ENCODE results near the gene SRD5A1.

The SRD5A1 gene

DNA sequence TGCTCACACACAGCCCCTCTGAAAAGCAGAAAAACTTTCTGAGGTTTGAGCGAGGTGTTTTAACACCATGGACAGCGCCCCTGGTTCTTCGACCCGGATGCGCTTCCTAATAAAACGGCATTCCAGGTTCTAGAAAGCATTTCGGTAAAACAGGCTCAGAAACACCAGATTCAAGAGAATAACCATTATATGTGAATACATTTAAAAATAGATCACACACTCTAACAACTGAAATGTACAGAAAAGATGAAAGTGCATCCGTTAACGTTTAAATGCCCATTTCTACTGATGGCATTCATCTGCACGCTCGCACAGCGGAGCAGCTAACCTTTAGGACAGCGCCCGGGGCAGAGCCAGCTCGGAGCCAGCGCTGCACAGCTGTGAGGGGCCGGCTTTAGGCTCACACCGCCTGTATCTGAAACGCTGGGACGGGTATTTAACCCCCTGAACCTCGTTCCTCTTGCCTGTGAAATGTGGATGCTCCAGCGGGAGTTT is 53.7 kb downstream of the SRD5A1 start:
- no peak for DNase-seq

- no peak for DNase-seq
Observed at GRCh38 chr5:6687505-6687904, 54.3 kb downstream of the SRD5A1 start.

DNA sequence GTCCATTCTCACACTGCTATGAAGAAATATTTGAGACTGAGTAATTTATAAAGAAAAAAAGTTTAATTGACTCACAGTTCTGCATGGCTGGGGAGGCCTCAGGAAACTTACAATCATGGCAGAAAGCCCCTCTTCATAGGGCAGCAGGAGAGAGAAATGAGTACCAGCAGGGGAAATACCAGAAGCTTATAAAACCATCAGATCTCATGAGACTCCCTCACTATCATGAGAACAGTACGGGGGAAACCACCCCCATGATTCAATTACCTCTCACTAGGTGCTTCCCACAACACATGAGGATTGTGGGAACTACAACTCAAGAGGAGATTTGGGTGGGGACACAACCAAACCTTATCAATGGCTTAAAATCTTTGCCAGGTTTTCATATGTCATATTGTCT is 59.7 kb downstream of the SRD5A1 start:
- DNase-seq, result no peak

- DNase-seq, result no peak
Observed at GRCh38 chr5:6698696-6699095, 65.5 kb downstream of the SRD5A1 start.

DNA sequence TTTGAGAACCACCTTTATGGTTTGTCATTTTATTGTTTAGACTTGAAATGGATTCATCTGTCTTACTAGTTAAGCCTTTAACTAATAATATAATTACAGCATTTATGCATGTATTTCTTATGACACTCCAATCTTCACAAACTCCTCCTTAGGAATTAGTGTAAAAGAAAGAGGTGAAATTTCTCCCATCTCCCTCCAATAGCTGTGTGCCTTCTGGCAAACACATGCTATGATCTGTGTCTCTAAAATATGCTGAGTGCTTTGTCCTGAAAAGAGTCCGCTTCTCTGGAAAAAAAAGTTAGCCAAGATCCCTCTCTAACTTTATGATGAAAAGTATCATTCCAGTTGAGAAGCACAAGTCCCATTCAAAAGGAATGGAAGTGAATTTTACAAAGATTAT is 66.1 kb downstream of the SRD5A1 start:
- DNase-seq, result no peak

DNA sequence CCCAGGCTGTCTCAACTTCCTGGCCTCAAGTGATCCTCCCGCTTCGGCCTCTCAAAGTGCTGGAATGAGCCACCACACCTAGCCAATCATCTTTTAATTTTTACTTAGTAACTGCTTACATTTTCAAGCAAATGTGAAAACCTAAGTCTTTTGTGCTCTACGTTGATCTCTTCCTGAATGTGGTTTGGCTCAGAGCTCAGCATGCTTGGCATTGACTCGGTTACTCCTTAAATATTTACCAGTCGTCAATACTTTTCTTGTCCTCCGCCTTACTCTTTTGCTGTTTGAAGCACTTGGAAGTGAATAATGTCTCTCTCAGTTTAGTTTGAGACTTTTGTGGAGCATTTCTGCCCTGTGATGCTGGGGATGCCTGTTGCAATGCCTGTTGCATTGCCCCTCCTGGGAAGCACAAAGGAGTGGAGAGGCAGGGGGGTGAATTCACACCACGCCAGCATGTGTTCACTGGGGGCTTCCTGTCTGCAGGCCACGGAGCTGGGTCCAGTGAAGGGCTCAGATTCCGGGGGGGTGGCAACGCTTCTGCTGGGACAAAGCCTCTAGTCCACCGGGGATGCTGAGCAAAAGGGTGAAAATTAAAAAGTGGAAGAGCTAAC is 66.9 kb downstream of the SRD5A1 start:
- DNase-seq, result no peak

- DNase-seq, result no peak
Observed at GRCh38 chr5:6700685-6701355, 67.6 kb downstream of the SRD5A1 start.

GRCh38 chr5:6701491-6701890 is 68.3 kb downstream of the SRD5A1 start:
- DNase-seq, result no peak

DNA sequence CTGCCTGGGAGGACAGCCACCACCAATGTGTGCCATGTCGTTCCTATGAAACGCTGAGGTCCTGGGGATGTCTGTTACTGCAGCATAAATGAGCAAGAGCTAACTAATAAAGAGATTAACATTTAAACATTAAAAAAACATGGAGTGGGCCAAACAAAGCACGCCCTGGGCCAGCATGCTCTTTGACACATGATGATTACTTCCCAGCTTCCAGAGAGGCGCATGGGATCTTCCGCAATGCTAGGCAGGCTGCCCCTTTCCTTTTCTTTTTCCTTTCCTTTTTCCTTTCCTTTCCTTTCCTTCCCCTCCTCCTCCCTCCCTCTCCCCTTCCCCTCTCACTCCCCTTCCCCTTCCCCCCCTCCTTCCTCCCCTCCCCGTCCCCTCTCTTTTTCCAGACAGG is 69.4 kb downstream of the SRD5A1 start:
- no peak for DNase-seq

DNA sequence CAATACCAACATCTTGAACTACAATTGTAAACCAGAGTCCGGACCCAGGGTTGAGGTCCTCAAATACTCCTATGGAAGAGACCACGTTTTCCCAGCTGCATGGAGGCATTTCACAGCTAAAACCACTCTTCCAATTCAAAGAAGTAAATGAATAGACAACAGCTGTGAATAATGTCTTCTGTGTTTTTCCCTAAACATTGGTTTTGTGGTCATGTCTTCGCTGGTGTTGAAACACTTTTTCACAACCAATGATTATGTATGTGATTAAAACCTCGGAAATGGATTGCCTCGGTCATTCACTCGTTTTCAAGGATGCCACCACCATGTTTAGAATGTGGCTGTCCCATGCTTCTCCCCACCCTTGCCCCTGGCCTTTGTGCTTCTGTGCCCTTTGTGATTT is 70.6 kb downstream of the SRD5A1 start:
- no peak for DNase-seq

GRCh38 chr5:6704361-6704851 is 71.2 kb downstream of the SRD5A1 start:
- DNase-seq, result no peak

DNA sequence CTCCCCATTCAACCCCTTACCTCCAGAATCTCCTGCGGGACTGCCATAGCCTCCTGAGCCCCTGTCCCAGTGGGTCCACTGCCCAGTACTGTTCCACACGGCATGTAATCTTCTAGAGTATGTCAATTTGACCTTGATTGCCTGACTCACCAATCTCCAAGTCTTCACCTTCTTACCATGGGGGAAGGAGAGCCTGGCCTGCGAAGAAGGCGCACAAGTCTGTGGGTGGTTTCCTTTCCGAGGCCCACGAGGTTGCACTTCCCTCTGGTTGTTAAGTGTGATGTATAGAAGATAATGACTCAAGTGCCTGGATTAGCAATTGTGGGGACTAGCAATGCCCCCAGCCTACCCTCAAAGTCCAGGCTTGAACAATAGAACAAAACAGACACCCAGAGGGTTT is 71.8 kb downstream of the SRD5A1 start:
- no peak for DNase-seq

DNA sequence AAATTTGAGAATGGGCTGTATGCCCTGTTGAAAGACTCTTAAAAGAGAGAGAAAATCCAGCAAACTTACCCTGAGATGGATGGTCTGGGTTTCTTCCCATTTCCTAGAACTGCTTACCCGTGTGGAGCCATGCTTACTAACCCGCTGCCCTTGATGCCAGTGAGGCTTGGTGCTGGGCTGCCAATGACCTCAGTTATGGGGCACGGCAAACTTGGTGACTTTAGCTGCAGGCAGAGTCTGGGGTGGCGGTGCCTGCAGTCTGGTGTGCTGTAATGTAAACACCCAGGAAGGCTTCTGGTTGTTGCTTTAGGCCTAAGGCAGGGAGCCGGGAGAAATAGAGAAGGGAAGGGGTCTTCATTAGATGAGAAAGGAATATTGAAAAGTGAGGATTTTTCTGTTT is 72.7 kb downstream of the SRD5A1 start:
- no peak for DNase-seq

DNA sequence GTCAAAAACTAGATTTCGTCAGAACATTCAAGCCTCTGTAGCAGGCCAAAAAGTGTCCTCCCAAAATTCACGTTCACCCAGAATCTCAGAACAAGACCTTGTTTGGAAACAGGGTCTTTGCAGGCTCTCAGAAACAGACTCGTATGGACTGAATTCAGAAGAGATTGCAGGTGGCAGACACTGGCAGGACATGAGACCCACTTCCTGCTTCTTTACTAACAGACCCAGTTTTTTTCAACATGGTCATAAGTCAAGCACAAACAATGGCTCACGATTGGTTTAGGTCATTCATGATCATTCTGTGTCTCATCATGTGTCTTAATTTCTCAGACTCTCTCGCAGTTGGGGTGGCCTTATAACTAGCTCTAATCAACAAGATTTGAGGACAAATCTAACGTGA is 74.6 kb downstream of the SRD5A1 start:
- DNase-seq, result no peak

DNA sequence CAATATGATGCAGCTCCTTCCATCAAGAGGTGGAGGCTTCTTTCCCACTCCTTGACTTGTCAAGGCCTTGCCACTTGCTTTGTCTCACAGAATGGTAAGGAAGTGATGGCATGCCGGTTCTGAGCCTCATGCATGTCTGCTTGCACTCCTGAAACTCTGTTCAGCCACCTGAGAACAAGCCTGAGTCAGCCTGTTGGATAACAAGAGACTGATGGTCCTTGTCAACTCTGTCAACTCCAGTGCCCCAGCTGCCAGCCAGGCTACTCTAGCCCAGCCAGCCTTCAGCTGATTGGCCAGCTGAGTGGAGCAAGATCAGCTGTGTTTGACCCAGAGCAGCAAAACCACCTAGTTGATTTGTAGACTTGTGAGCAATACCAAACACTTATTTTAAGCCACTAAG is 75.6 kb downstream of the SRD5A1 start:
- DNase-seq, result no peak

DNA sequence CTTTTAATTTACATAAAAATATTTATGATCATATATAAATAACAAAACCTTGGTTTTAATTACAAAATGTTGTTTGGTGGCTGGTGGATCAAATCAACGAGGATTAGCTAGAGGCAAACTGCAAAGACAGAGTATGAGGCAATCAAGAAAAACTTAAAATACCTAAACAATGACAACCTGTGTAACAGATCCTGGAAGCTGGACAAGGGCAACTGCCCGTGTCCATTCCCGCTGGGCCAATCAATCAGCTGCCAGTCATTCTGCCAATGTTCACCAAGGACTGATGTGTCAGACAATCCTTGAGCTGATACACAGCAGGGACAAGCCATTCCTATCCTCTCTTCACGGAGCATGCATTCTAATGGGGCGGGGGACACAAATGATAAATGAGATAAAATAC is 76.8 kb downstream of the SRD5A1 start:
- DNase-seq, result no peak

- no peak for DNase-seq
Observed at GRCh38 chr5:6710551-6711318, 77.5 kb downstream of the SRD5A1 start.

DNA sequence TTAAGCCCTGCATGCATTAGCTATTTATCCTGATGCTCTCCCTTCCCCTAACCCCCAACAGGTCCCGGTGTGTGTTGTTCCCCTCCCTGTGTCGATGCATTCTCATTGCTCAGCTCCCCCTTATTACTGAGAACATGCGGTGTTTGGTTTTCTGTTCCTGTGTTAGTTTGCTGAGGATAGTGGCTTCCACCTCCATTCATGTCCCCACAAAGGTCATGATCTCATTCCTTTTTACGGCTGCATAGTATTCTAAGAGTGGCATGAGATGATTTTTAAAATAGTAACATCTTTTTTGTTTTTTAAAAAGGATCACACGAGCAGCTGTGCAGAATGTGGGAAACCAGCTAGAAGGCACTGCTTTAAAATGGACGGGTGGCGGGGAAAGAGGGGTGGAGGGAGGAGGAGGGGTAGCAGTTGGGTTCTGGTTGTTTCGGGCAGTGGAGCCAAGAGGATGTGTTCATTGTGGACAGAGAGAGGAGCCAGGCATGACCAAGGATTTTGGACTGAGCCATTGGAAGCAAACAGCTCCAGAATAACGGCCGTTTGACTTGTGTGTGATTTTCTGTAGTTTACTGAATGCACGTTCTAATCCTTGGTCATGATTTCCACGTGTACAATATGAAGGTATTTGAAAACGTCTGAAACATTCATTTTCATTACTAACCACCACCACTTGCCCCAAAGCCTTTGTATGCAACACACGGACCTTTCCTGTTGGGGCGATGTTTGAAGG is 78.3 kb downstream of the SRD5A1 start:
- no peak for DNase-seq

DNA sequence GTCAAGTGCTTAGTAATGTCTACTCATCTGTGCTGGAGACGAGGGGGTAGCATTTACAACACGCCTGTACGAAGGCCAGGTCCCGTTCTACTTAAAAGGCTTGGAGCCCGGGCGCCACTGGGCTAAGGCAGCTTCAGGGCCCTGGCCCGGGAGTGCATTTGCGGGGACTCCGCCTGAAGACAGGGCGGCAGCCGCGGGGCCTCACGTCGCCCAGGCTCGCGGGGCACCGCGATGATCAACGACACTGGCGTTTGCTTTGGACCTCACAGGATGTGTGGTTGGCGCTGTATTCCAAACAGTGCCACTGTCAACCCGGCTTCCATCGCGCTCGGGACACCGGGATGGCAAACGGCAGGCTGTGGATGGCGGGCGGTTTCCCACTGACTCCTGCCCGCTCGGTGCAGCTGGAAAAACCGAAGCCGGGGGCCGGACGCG is 78.9 kb downstream of the SRD5A1 start:
- DNase-seq, result peak; percentile 45

DNA sequence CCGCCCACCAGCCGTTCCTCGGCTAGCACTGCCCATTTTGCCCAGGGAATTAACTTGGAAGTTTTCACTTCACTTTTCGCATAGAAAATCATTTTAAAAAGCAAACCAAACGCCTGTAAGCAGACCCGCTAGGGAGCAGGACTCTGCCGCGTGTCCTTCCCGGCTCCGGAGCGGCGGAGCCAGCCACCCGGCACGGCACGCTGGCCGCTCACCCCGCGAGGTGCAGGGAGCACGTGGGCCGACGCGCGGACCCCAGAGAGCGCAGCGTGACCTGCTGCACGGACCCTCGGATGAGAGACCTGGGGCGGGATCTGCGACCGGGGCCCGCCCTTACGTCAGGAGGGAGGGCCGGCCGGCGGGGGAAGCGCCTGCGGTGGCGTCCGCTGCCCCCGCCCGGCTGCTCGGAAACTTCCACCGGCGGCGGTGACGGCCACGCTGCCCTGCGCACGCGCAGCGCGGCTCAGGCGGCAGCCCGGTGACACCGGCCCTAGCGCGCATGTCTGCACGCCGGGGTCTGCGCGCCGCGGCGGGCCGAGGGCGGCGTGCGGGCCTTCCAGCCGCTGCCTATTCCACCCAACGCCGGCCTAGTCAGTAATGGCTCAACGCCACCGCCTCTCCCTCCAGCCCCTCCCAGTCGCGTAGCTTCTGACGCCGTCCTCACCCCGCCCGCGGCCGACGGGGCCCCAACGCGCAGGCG is 79.5 kb downstream of the SRD5A1 start:
- peak; percentile 96 for DNase-seq

GRCh38 chr5:6713274-6714225 is 80.3 kb downstream of the SRD5A1 start, which contains the start of gene TENT4A:
Gene TENT4A (plus strand): TSS chr5:6713432. CDS start chr5:6713984, 552 bp downstream.
- DNase-seq, result peak; percentile 30
